Measurements from ENCODE around the gene MAZ.

DNA sequence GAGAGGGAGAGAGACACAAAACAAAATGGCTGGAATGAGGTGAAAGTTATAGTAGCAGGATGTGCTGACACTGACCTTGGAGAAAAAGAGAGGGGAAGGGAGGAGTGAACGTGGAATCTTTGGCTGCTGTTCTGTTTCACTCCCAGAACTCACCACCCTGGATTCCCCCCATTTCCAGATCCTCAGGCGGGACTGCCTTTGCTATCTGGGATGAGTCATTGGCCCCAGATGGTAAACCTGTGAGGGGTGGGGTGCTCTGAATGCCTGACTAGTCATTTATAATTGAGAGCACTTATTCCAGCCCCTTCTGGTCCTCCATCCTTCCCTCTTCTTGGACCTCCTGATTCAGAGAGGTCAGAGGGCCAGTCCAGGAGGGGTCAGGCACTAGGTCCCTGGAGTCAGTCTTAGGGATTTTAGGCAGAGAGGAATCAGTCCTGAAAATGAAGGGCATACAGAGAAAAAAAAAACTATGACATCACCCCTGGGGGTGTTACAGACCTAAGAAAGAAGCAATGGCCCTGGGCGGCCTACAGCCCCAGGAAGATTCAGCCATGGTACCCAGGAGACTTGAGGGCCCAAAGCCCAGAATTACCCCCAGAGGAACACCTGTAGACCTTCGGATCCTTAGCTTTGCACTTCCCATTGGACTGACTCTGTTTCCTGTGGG lies 30.5 kb upstream of the MAZ start:
- TF ChIP-seq, protein P1, sequence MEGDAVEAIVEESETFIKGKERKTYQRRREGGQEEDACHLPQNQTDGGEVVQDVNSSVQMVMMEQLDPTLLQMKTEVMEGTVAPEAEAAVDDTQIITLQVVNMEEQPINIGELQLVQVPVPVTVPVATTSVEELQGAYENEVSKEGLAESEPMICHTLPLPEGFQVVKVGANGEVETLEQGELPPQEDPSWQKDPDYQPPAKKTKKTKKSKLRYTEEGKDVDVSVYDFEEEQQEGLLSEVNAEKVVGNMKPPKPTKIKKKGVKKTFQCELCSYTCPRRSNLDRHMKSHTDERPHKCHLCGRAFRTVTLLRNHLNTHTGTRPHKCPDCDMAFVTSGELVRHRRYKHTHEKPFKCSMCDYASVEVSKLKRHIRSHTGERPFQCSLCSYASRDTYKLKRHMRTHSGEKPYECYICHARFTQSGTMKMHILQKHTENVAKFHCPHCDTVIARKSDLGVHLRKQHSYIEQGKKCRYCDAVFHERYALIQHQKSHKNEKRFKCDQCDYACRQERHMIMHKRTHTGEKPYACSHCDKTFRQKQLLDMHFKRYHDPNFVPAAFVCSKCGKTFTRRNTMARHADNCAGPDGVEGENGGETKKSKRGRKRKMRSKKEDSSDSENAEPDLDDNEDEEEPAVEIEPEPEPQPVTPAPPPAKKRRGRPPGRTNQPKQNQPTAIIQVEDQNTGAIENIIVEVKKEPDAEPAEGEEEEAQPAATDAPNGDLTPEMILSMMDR (IDR thresholded peaks at IDR 0.05; ENCODE audit: insufficient read depth, low read length): no peak
- no peak for TF ChIP-seq GABPA (IDR thresholded peaks at IDR 0.05; ENCODE audit: low read depth)

Measured in HL-60 (cell line).